NCI-H345 treated with DMSO at 0.1 percent for 48 hours (cell line): ENCODE measurements around the gene PNMT.

Source experiments
- DNase-seq: peaks from one replicate; lab custom pipeline; 2025; ENCODE audit not compliant: unreplicated experiment; lab: John Stamatoyannopoulos, UW

Gene PNMT

DNA sequence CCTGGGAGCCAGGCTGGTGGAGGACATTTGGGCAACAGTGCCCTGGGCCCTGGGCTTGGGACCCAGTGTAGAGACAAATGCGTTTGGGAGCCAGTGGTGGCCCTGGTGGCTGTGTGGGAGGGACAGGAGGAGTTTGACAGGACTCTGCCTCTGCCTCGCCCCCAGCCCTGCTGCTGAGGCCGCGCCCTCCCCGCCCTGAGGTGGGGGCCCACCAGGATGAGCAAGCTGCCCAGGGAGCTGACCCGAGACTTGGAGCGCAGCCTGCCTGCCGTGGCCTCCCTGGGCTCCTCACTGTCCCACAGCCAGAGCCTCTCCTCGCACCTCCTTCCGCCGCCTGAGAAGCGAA, 15.0 kb upstream of the PNMT start:
- no peak for DNase-seq

GRCh38 chr17:39653662-39654331, 14.5 kb upstream of the PNMT start:
- no peak for DNase-seq

- no peak for DNase-seq
These were observed 13.1 kb upstream of the PNMT start for GRCh38 chr17:39655105-39655504.

DNA sequence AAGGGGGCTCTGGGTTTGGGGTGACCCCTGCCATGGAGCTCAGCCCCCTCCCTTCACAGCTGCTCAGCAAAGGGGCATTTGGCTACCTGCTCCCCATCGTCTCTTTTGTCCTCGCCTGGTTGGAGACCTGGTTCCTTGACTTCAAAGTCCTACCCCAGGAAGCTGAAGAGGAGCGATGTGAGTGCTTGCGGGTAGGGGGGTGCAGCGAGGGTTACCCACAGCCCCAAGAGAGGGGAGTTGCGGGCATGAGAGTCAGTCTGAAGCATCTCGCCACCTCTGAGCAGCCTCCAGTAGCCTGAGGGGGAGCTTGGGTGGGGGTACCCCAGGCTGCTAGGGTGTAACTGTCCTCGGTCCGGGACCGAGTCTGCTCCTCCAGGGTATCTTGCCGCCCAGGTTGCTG, 9.9 kb upstream of the PNMT start:
- no peak for DNase-seq

- no peak for DNase-seq
These were observed 9.5 kb upstream of the PNMT start for GRCh38 chr17:39658760-39659159.

GRCh38 chr17:39659279-39660010, 8.8 kb upstream of the PNMT start:
- no peak for DNase-seq

GRCh38 chr17:39660011-39660360, 8.3 kb upstream of the PNMT start:
- no peak for DNase-seq

- no peak for DNase-seq
These were observed 7.6 kb upstream of the PNMT start for GRCh38 chr17:39660397-39661385.

DNA sequence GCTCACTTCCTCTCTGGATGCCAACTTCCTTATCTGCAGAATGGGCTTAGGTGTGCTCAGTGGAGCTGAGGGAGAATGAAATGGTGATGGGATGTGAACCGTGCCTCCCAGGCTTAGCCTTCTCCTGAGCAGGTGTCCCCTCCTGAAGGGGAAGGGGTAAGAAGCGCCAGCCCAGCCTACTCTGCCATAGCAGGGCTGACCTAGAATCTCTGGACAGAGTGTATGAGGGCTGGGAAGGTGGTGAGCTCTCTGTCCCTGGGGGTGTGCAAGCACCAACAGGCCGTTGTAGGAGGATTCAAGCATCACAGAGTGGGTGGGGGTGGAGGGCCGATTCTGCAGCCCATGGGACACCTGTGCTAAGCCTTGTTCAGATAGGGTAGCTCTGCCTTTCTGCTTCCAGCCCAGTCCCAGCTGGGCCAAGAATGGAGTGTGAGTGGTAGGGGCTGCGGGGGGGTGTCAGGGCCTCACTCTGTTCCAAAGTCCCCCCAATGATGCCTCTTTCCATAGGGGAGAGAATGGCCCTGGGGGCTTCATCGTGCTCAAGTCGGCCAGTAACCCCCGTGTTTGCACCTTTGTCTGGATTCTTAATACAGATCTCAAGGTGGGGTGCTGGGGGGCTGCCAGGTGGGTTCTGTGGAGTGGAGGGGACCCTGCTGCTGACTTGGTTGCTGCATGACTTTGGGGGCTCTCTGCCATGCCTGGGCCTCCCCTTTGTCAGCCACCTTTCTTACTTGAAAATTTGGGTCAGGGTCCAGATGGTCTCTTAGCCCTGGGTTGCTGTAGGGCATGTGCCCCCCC, 6.3 kb upstream of the PNMT start:
- no peak for DNase-seq

GRCh38 chr17:39662551-39663339, 5.5 kb upstream of the PNMT start:
- DNase-seq = no peak

DNA sequence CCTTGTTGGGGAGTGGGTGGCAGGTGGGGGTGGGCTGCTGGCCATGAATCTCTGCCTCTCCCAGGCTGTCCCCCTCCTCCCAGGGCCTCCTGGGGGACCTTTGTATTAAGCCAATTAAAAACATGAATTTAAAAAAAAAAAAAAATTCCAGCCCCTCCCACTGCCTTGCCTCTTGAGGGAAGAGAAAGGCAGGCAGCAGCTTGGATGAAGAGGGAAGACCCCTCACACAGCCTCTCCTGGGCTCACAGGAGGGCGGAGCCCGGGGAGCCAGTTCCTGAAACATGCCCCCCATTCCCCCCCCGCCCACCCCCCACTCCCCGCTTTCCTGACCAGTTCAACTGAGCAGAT, 4.9 kb upstream of the PNMT start:
- DNase-seq = no peak

GRCh38 chr17:39663688-39664580, 4.3 kb upstream of the PNMT start:
- DNase-seq = no peak

- DNase-seq = no peak
These were observed 3.4 kb upstream of the PNMT start, which contains the start of gene TCAP for GRCh38 chr17:39664581-39665561. Gene TCAP (plus strand): TSS chr17:39665349. CDS start chr17:39665360, 11 bp downstream.

GRCh38 chr17:39665642-39666224, 2.5 kb upstream of the PNMT start:
- peak; percentile 34 for DNase-seq

- DNase-seq = no peak
These were observed 2.0 kb upstream of the PNMT start for GRCh38 chr17:39666231-39666600.

DNA sequence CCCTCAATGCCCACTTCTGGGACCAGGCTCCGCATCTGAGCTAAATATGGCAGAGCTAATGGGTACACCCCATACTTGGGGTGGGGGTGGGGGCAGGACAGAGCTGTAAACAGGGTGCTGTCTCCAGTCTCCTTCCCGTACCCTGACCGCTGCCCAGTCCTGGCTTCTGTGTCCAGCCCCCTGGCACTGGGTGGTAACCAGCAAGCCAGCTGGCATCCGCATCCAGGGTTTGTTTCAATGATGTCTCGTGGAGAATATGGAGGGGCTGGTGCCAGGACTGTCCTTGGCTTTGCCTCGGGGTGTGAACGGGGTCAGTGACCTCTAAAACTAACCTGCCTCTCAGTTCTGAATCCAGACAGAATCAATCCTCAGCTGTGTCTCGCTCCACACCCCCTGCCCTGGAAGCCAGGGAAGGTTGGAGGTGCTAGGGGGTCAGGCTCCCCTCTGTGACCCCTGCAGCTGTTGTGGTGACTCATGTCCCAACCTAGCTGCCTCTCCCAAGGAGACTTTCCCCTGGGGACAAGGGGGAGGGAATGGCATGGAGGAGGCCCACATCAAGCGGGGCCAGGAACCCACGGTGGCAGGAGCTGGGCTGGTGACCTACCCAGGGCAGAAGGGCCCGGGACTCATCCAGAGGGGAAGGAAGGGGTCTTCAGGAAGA, 1.5 kb upstream of the PNMT start:
- no peak for DNase-seq

- no peak for DNase-seq
These were observed 850 bp upstream of the PNMT start for GRCh38 chr17:39667262-39667944.
